Natural killer cell (primary cell): ENCODE results near the gene DCST1. TPM values are rescaled to one million over a fixed set of nuclear protein-coding genes. Genes with fewer than 3 reads are reported as not detected.

Experiments used
- ATAC-seq, 3 donors: fragments of 150-1000 bp in 2 of 3; fragments of 200-7000 bp in 1 of 3; cut with Tn5 transposase; 1 replicate in 1 of 3; 2 replicates in 2 of 3; pipeline ENCODE4 v1.10.0; 2021; ENCODE audit warnings: mild to moderate bottlenecking in 2 of 3, moderate library complexity in 2 of 3
- DNase-seq, 2 donors: peaks; one replicate each; pipeline versions ENCODE4 v3.0.0 to v3.0.0-alpha.2; 2013 to 2021; ENCODE audit warnings: mixed read lengths in 1 of 2
- H3K27ac ChIP-seq: one replicate; pipeline ENCODE4 v1.5.1; 2013; ENCODE audit warnings: mild to moderate bottlenecking, low read length
- H3K27me3 ChIP-seq: one replicate; pipeline ENCODE4 v1.6.1; 2013; ENCODE audit warnings: low read length; ENCODE audit not compliant: control insufficient read depth, insufficient read depth
- H3K36me3 ChIP-seq: one replicate; pipeline ENCODE4 v1.6.1; 2013; ENCODE audit warnings: low read length; ENCODE audit not compliant: control insufficient read depth, insufficient read depth
- H3K4me1 ChIP-seq: one replicate; pipeline ENCODE4 v1.6.1; 2013; ENCODE audit warnings: low read length; ENCODE audit not compliant: control insufficient read depth, insufficient read depth
- H3K4me3 ChIP-seq: one replicate; pipeline ENCODE4 v1.5.1; 2013; ENCODE audit warnings: low read length
- H3K9me3 ChIP-seq: one replicate; pipeline ENCODE4 v1.6.1; 2013; ENCODE audit warnings: low read length; ENCODE audit not compliant: control insufficient read depth, insufficient read depth
- H3K27ac Mint-ChIP-seq, 2 donors: one replicate each; pipeline ENCODE4 v1.8.0; 2022; ENCODE audit warnings: mild to moderate bottlenecking in 2 of 2, mixed read lengths in 2 of 2, moderate library complexity in 1 of 2
- H3K27me3 Mint-ChIP-seq, 2 donors: one replicate each; pipeline ENCODE4 v1.8.0; 2022; ENCODE audit warnings: low read depth in 2 of 2, mixed read lengths in 2 of 2
- H3K36me3 Mint-ChIP-seq: one replicate; pipeline ENCODE4 v1.8.0; 2022; ENCODE audit warnings: mixed read lengths
- H3K4me1 Mint-ChIP-seq, 2 donors: one replicate each; pipeline ENCODE4 v1.8.0; 2022; ENCODE audit warnings: mixed read lengths in 2 of 2
- H3K4me3 Mint-ChIP-seq: one replicate; pipeline ENCODE4 v1.8.0; 2022; ENCODE audit warnings: mild to moderate bottlenecking, moderate library complexity, mixed read lengths
- H3K9me3 Mint-ChIP-seq, 2 donors: one replicate each; pipeline ENCODE4 v1.8.0; 2022; ENCODE audit warnings: mixed read lengths in 2 of 2
- WGBS: methylation state at CpG from one replicate; pipeline ENCODE4 v1.1.7; 2013; ENCODE audit warnings: missing lambda C conversion rate; ENCODE audit not compliant: insufficient coverage; 5-methylcytosine and 5-hydroxymethylcytosine counted together
- intact Hi-C: fragments of 100-400 bp; cut with micrococcal nuclease; formaldehyde crosslinking; loops from one replicate; pipeline ENCODE4 v1.14.2; 2022
- total RNA-seq, 4 donors: library from RNA; stranded (reverse); fragments of 120-200 nt in 1 of 4; gene quantifications; one replicate each; pipeline versions ENCODE4 v1.2.3 to v1.2.4, GENCODE V29; 2013 to 2022
- TF ChIP-seq, protein P1 (sequence below): fragments of 200-600 bp; IDR thresholded peaks from one replicate; pipeline ENCODE4 v1.8.0; 2022; ENCODE audit warnings: antibody characterized with exemption

The DCST1 gene
- total RNA-seq, 3 donors from 2014 or later (not counting 1 experiment from before 2014, with no cell fraction given): 0.35 to 0.60 TPM; not detected in 1

GRCh38 chr1:155072531-155073289 lies 39.1 kb downstream of the DCST1 start:
- H3K27me3 Mint-ChIP-seq: peaks cover 0 to 3% of the 10 kb centered on the region in 2 donors
- no peak overlapping the region for H3K27ac Mint-ChIP-seq
- Histone ChIP-seq H3K27me3 (no peaks in the 10 kb centered on the region), H3K9me3 (no peaks in the 10 kb centered on the region), H3K36me3 (peaks cover 5% of the 10 kb centered on the region), H3K4me1 (peaks cover 37% of the 10 kb centered on the region), H3K4me3 (no peak overlapping the region), H3K27ac (no peak overlapping the region)
- TF ChIP-seq, protein P1, sequence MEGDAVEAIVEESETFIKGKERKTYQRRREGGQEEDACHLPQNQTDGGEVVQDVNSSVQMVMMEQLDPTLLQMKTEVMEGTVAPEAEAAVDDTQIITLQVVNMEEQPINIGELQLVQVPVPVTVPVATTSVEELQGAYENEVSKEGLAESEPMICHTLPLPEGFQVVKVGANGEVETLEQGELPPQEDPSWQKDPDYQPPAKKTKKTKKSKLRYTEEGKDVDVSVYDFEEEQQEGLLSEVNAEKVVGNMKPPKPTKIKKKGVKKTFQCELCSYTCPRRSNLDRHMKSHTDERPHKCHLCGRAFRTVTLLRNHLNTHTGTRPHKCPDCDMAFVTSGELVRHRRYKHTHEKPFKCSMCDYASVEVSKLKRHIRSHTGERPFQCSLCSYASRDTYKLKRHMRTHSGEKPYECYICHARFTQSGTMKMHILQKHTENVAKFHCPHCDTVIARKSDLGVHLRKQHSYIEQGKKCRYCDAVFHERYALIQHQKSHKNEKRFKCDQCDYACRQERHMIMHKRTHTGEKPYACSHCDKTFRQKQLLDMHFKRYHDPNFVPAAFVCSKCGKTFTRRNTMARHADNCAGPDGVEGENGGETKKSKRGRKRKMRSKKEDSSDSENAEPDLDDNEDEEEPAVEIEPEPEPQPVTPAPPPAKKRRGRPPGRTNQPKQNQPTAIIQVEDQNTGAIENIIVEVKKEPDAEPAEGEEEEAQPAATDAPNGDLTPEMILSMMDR: no peak
- H3K4me1 Mint-ChIP-seq: peaks cover 6 to 36% of the 10 kb centered on the region in 2 donors
- DNase-seq: no peak
- WGBS: 83% methylated on average over 7 of the region's 7 CpGs
- intact Hi-C loops: no loop called here
- ATAC-seq: no peak
- no peaks in the 10 kb centered on the region for H3K9me3 Mint-ChIP-seq
- H3K4me3 Mint-ChIP-seq: no peak overlapping the region
- no peaks in the 10 kb centered on the region for H3K36me3 Mint-ChIP-seq

DNA sequence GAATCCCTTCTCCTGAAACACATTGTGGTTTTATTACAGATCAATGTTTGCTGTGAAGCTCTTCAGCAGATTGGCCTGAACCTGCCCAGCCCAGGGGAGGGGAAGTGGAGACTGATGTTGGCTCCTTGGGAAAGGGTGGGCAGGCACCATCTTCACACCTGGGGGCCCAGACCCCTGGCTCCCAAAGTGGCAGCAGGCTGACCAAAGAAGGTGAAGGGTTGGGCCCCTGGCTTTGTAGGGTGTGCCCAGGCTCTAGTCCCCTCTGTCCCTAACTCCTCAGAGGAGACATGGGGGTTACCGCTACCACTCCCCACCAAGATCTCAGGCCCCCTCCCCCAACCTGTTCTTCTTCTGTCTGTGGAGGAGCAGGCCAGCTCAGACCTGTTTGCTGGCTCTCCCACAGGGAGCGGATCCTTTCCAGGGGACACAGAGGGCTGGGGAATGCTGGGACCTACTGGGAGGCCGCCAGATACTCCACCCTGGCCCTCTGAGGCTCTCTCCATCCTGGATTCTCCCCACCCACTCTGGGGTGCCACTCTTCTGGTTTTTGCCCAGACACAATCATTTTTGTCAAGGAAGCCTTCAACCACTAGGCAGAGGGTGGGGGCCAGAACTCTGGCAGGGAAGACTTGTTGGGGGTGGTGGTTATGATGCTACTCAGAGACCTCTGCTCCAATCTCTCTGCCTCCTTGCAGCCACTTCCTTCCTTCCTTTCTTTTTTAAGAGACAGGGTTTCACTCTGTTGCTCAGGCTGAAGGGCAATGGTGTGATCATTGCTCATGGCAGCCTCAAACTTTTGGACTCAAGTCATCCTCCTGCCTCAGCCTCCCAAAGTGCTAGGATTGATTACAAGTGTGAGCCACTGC lies 40.0 kb downstream of the DCST1 start:
- no peak overlapping the region for H3K4me3 ChIP-seq
- no peak for DNase-seq

DNA sequence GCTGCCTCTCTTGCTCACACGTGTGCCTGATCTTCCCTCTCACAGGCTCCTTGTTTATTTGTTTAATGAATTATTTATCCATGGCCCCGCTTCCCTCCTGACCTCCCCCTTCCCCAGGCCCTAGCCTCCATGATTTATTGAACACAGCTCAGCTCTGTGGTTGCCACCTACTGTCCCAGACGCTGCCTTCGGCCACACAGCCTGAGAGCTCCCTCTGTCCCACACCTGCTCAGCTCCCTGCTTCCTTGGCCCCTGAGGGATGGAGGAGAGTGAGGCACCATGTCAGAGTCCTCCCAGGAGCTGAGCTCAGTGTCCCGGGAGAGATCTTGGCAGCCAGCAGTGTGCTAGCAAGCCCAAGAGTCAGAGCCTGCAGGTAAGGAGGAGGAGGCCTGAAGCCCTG lies 41.9 kb downstream of the DCST1 start:
- Histone ChIP-seq H3K9me3 (no peaks in the 10 kb centered on the region), H3K36me3 (no peaks in the 10 kb centered on the region), H3K27me3 (peaks cover 16% of the 10 kb centered on the region), H3K27ac (no peak overlapping the region), H3K4me1 (peaks cover 41% of the 10 kb centered on the region), H3K4me3 (no peak overlapping the region)
- Mint-ChIP-seq H3K9me3 (no peaks in the 10 kb centered on the region), H3K4me3 (no peak overlapping the region), H3K27me3 (peaks cover 9 to 15% of the 10 kb centered on the region in 2 donors), H3K27ac (no peak overlapping the region), H3K36me3 (no peaks in the 10 kb centered on the region), H3K4me1 (peaks cover 15 to 33% of the 10 kb centered on the region in 2 donors)
- TF ChIP-seq, protein P1: no peak
- intact Hi-C loops: no loop called here
- ATAC-seq (no peak), DNase-seq (no peak)
- 91% methylated on average over 4 of the region's 5 CpGs for WGBS

More for the DNA sequence above, 40.0 kb downstream of the DCST1 start:
- H3K4me1 Mint-ChIP-seq: peaks cover 6 to 33% of the 10 kb centered on the region in 2 donors
- 92% methylated on average over 3 of the region's 3 CpGs for WGBS
- H3K27ac ChIP-seq: no peak overlapping the region
- intact Hi-C loops: no loop called here
- no peak for ATAC-seq
- peaks cover 40% of the 10 kb centered on the region for H3K4me1 ChIP-seq
- H3K27me3 ChIP-seq: no peaks in the 10 kb centered on the region
- peaks cover 0 to 5% of the 10 kb centered on the region in 2 donors for H3K27me3 Mint-ChIP-seq
- H3K36me3 Mint-ChIP-seq: no peaks in the 10 kb centered on the region
- H3K27ac Mint-ChIP-seq: no peak overlapping the region
- H3K36me3 ChIP-seq: peaks cover 5% of the 10 kb centered on the region
- H3K9me3 Mint-ChIP-seq: no peaks in the 10 kb centered on the region
- no peak overlapping the region for H3K4me3 Mint-ChIP-seq
- no peaks in the 10 kb centered on the region for H3K9me3 ChIP-seq
- TF ChIP-seq, protein P1: no peak
